Measurements from ENCODE around the gene LHB. TPM values are rescaled to one million over a fixed set of nuclear protein-coding genes. Genes with fewer than 3 reads are reported as not detected.

LHB gene
- total and polyA plus RNA-seq, 8 donors: 0.31 to 0.57 TPM; not detected in 6

GRCh38 chr19:49004133-49004532 is 12.8 kb downstream of the LHB start:
- Histone ChIP-seq H3K9me3 (no peaks in the 10 kb centered on the region), H3K4me3 (no peak overlapping the region), H3K27ac (no peak overlapping the region), H3K27me3 (no peaks in the 10 kb centered on the region), H3K36me3 (peaks cover 0 to 87% of the 10 kb centered on the region in 2 donors), H3K4me1 (no peaks in the 10 kb centered on the region)
- no peak for TF ChIP-seq CTCF (IDR thresholded peaks at IDR 0.05)
- intact Hi-C loops (cut with DNase I): no loop called here
- DNase-seq (no peak), ATAC-seq (no peak)

GRCh38 chr19:48999481-49000325 is 17.2 kb downstream of the LHB start:
- DNase-seq: peak in 2 of 4 donors; percentile 39 to 53
- Histone ChIP-seq H3K27me3 (no peaks in the 10 kb centered on the region), H3K36me3 (peaks cover 0 to 45% of the 10 kb centered on the region in 2 donors), H3K9me3 (no peaks in the 10 kb centered on the region), H3K4me1 (peaks cover 4 to 6% of the 10 kb centered on the region in 2 donors), H3K27ac (no peak overlapping the region), H3K4me3 (no peak overlapping the region)
- peak; percentile 78 for ATAC-seq
- intact Hi-C loops (cut with DNase I): no loop called here
- TF ChIP-seq CTCF (IDR thresholded peaks at IDR 0.05): peak; percentile 49 to 50

- no peak for ATAC-seq
- H3K4me1 ChIP-seq: peaks cover 9 to 13% of the 10 kb centered on the region in 2 donors
- no peak overlapping the region for H3K4me3 ChIP-seq
- H3K36me3 ChIP-seq: peaks cover 0 to 28% of the 10 kb centered on the region in 2 donors
- intact Hi-C loops (cut with DNase I): no loop called here
- H3K27ac ChIP-seq: no peak overlapping the region
- no peaks in the 10 kb centered on the region for H3K9me3 ChIP-seq
- DNase-seq: no peak
- peak; percentile 26 to 44 for TF ChIP-seq CTCF (IDR thresholded peaks at IDR 0.05)
- no peaks in the 10 kb centered on the region for H3K27me3 ChIP-seq
These were observed 18.9 kb downstream of the LHB start for GRCh38 chr19:48997972-48998371.

GRCh38 chr19:48994035-48994386 is 22.9 kb downstream of the LHB start:
- TF ChIP-seq CTCF (IDR thresholded peaks at IDR 0.05): no peak
- Histone ChIP-seq H3K9me3 (no peaks in the 10 kb centered on the region), H3K27ac (peak overlapping the region; percentile 86 to 92), H3K4me3 (peak overlapping the region; percentile 56 to 63), H3K27me3 (no peaks in the 10 kb centered on the region), H3K4me1 (peaks cover 18 to 43% of the 10 kb centered on the region in 2 donors), H3K36me3 (peaks cover 0 to 20% of the 10 kb centered on the region in 2 donors)
- ATAC-seq (no peak), DNase-seq (no peak)
- intact Hi-C loops (cut with DNase I): no loop called here

GRCh38 chr19:48993175-48994034 is 23.5 kb downstream of the LHB start, which contains the start of the genes GYS1 and RUVBL2:
Gene GYS1, minus strand, starts transcription at chr19:48993309. Its CDS starts 197 bp downstream, at chr19:48993112.
Gene RUVBL2, plus strand, starts transcription at chr19:48993887. Its CDS starts 25 bp downstream, at chr19:48993912.
- Histone ChIP-seq H3K4me3 (peak within 1 kb of the TSS; percentile 56 to 63), H3K27me3 (no peaks in the 10 kb centered on the region), H3K27ac (peak within 1 kb of the TSS; percentile 86 to 92), H3K4me1 (peaks cover 18 to 43% of the 10 kb centered on the region in 2 donors), H3K36me3 (peaks cover 0 to 26% of the 10 kb centered on the region in 2 donors), H3K9me3 (no peaks in the 10 kb centered on the region)
- ATAC-seq (peak; percentile 93), DNase-seq (peak; percentile 99 to 100 (median 100))
- intact Hi-C loops (cut with DNase I): no loop called here
- TF ChIP-seq CTCF (IDR thresholded peaks at IDR 0.05): peak; percentile 92 to 99

All from left lung (tissue), 10 donors.